GM19467 (cell line): Measurements from ENCODE around the gene CLECL1.

ENCODE experiments used
- ATAC-seq: cut with Tn5 transposase; IDR thresholded peaks from one replicate; pipeline ENCODE4 v1.9.1; 2021; ENCODE audit warnings: mild to moderate bottlenecking, moderate library complexity; ENCODE audit not compliant: unreplicated experiment

CLECL1 gene

DNA sequence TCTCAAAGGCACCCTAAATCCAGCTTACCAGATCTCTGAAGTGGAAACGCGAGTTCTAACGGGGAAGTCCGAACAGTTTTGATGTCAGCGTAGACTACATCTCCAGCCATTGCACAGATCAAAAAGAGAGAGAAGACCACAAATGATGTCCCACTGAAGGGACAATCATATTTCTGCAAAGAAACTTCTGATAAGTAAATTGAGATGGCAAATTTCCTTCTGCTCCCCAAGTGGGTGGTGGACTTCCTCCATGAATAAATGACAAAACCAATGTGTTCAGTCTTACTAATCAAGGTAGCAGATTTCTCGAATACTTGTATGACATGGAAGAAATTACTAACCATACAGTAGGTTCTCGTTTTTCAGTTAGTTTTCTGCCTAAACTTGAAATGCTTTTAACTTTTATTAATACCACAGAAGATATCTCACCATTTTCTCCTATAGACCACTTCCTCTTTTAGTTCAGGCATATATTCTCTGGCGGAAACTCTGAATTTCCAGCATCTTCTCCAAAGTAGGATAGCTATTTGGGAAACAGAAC, at the start of gene CLECL1:
CLECL1 (minus strand) TSS at position 177 of the 541 bp plus-strand sequence.
- peak; percentile 29 for ATAC-seq

DNA sequence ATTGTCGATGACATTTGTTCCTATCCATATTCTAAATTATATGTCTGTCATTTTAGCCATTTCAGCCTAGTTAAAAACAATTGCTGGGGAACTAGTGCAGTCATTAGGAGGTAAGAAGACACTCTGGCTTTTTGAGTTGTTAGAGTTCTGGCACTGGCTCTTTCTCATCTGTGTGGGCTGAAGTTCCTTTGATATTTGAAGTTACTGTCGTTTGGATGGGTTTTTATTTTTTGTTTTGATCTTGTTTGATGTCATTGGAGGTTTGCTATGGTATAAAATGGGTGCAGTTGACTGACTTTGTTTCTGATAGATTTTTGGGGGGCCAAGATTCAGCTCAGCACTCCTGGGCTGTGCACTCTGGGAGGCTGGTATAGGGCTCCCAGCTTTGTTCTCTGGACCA, 48.5 kb upstream of the CLECL1 start:
- ATAC-seq, result no peak

GRCh38 chr12:9779209-9779608, 46.3 kb upstream of the CLECL1 start:
- no peak for ATAC-seq

GRCh38 chr12:9776781-9777180, 43.9 kb upstream of the CLECL1 start:
- no peak for ATAC-seq

- ATAC-seq, result no peak
Measured at GRCh38 chr12:9773216-9773877, 40.5 kb upstream of the CLECL1 start.

DNA sequence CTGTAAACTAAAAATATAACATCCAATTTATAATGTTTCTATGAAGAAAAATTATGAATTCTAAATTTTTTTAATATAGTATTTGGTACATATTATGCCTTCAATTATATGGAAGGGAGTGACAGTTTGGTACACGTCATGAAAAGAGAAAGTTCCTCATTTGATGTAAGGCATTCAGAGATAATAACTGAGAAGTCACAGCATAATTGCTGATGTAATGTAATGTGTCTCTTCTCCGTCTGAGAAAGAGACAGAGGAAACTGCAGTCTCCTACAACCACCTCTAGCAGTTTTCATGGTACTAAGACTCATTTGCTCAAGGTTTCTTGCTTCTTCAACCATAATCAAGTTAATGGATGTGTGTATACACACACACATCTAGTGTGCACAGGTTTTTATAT, 30.1 kb upstream of the CLECL1 start:
- ATAC-seq, result no peak

DNA sequence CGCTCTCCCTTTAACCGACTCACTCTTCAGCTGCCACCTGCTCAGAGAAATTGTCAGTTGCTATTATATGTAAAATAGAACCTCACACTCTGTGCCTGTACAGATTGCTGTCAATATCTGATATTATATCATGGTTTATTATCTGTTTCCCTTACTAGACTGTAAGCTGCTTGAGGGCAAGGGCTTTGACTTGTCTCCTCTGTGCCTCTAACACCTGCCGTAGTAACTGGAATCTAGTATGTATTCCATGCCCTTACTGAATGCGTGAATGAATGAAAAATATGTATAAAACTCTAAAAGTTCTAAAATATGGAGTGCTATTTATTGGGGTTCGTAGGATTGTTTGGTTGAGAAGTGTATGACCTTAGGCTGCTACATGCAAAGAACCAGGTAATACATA, 29.5 kb upstream of the CLECL1 start:
- ATAC-seq, result no peak

- no peak for ATAC-seq
Measured at GRCh38 chr12:9761419-9761781, 28.5 kb upstream of the CLECL1 start.

- ATAC-seq, result peak; percentile 37
Measured at GRCh38 chr12:9760699-9761418, 28.0 kb upstream of the CLECL1 start, which contains the start of gene CD69. Gene CD69, minus strand, starts transcription at chr12:9760901. Its CDS starts 81 bp downstream, at chr12:9760820.

DNA sequence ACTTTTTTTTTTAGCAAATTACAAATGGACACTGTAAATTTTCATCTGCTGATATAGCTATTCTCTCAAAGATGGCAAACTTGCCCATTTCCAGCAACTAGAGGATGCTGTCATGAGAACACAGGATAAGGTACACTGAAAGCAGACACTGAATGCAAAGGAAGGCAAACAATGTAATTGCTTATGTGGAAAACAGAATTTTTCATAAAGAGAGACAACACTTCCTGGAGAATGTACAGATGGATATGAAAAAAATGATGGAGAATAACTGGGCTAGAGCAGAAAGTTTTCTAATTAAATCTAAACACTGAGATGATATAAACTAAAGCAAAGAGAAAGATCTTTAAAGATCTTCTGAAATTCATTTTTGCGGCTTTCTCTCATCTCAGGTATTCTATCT, 27.2 kb upstream of the CLECL1 start:
- ATAC-seq, result no peak

DNA sequence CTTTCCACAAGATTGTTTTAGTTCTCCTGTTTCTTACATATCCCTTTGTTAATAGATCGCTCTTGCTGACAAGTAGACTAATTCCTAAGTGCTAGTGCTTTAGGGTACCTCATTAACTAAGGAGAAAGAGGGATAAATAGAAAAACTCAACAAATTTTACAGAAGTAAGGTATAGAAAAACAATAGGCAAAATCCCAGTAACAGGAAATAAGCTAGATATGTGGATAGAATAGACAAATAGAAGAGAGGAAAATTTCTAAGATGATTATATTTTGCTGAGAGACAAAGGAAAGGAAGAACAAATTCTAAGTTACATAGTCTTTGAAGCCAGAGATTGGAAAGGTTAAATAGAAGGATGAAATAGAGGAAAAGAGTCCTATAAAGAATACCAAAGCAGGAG, 26.8 kb upstream of the CLECL1 start:
- ATAC-seq, result no peak

DNA sequence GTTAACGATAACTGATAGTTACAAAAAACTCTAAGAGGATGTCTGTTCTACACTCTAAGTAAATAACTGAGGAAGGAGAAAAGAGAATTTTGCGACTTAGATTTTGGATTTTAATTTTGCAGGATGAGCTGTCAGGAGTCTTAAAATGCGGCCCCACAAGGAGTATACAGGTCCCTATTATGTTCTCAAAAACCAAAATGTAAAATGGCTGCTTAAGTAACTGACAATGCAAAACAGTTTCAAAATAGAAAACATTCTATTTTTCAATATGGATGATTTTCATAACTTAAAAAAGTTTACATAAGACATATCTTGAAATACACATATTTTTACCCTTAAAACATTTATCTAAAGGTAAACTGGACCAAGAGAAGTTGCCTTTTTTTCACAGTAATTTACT, 25.2 kb upstream of the CLECL1 start:
- ATAC-seq, result no peak

- no peak for ATAC-seq
Measured at GRCh38 chr12:9757433-9758025, 24.6 kb upstream of the CLECL1 start.

GRCh38 chr12:9756706-9757105, 23.8 kb upstream of the CLECL1 start:
- no peak for ATAC-seq

DNA sequence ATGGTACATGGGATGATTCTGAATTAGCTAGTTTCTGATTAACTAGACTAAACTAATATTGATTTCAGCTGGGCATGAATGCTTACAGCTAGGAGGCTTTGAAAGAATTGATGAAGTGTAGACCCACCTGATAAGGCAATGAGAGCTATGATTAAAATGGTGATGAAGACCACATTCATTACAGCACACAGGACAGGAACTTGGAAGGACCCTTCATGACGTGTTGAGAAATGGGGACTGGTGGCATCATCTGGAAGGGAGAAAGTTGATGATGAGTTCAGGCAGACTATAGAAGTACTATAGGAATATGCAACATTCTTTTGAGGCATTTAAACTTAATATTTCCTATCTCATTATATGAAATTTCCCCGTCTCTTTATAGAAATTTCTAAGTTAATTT, 23.3 kb upstream of the CLECL1 start:
- no peak for ATAC-seq

- ATAC-seq, result no peak
Measured at GRCh38 chr12:9755567-9755966, 22.7 kb upstream of the CLECL1 start.

DNA sequence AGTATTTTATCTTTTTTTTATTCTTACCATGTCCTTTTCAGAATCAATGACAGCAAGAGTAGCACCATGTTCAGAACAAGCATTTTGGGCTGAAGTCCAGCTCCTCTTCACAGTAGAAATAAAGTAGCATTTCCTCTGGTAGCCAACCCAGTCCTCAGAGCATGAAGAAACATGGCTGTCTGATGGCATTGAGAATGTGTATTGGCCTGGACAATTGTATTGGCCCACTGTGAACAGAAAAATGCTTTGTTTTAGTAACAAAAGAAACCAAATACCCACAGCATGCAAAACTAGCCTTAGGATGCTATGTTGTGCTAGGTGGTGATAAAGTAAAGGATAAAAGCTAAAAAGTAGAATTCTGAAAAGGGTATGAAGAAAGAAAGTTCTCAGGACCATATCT, 22.1 kb upstream of the CLECL1 start:
- ATAC-seq, result no peak

DNA sequence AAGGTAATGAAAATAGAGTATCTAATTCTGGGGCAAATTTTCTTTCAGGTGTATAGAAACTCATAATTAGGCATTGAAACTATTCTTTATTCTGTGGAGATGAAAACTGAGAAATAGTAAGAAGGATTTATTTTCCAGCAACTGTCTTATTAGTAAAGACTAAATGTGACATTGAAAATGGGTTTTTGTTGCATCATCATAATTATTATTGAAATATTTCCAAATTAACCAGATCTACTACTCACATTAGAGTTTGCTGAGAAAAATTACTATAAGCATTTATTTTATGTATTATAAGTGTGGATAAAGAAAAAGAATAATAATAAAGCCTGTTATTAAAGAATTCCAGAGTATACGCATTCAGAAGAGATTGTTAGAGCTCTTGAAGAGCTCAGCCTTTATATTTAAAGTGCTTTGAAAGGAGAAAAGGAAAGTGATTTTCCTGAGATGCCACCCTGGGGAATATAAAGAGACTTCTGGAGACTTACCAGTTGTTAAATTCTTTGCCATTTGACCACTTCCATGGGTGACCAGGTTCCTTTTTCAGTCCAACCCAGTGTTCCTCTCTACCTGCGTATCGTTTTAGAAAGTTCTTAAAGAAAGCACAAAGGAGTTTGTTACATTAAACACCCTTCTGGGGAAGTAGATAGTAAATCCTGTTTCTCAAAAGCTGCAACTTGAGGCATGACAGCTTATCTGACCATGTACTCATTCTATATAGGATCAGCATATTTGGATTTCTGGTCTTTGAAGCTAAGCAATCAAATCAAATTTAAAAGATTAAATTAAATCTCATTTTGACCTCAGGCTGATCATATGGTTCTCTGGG, 21.4 kb upstream of the CLECL1 start:
- no peak for ATAC-seq

GRCh38 chr12:9753498-9753897, 20.6 kb upstream of the CLECL1 start:
- no peak for ATAC-seq

- no peak for ATAC-seq
Measured at GRCh38 chr12:9753073-9753472, 20.2 kb upstream of the CLECL1 start.
